Chondrocyte (in vitro differentiated cells): ENCODE results near the gene LUZP2. TPM values are rescaled to one million over a fixed set of nuclear protein-coding genes. Genes with fewer than 3 reads are reported as not detected.

ENCODE experiments used
- DNase-seq: peaks from one replicate; pipeline ENCODE4 v3.0.0; 2021; ENCODE audit warnings: mixed read lengths, low spot score
- H3K27ac Mint-ChIP-seq: one replicate; pipeline ENCODE4 v1.8.0; 2021; ENCODE audit warnings: mild to moderate bottlenecking, moderate library complexity, mixed read lengths; ENCODE audit not compliant: unreplicated experiment
- H3K27me3 Mint-ChIP-seq: 2 replicates; pipeline ENCODE4 v1.8.0; 2021; ENCODE audit warnings: low read depth, mixed read lengths
- H3K36me3 Mint-ChIP-seq: 2 replicates; pipeline ENCODE4 v1.8.0; 2021; ENCODE audit warnings: low read depth, mixed read lengths
- H3K4me1 Mint-ChIP-seq: 2 replicates; pipeline ENCODE4 v1.8.0; 2021; ENCODE audit warnings: low read depth, mild to moderate bottlenecking, mixed read lengths
- H3K4me3 Mint-ChIP-seq: one replicate; pipeline ENCODE4 v1.8.0; 2021; ENCODE audit warnings: mild to moderate bottlenecking, moderate library complexity, mixed read lengths; ENCODE audit not compliant: unreplicated experiment
- H3K9me3 Mint-ChIP-seq: 2 replicates; pipeline ENCODE4 v1.8.0; 2021; ENCODE audit warnings: low read depth, mixed read lengths
- CTCF ChIP-seq: fragments of 200-600 bp; sonication (generic); IDR thresholded peaks from 2 replicates; pipeline ENCODE4 v1.5.0; 2021; ENCODE audit warnings: antibody characterized with exemption, mild to moderate bottlenecking, moderate library complexity
- total RNA-seq: library from RNA; stranded (reverse); gene quantifications from 3 replicates; pipeline ENCODE4 v1.2.1, GENCODE V29; 2021

LUZP2 gene
- total RNA-seq, 1 donor from 2014 or later, result 13.9 TPM

- DNase-seq, result no peak
- Mint-ChIP-seq H3K27ac (no peak overlapping the region), H3K27me3 (no peaks in the 10 kb centered on the region), H3K4me1 (no peaks in the 10 kb centered on the region), H3K4me3 (no peak overlapping the region), H3K9me3 (no peaks in the 10 kb centered on the region), H3K36me3 (no peaks in the 10 kb centered on the region)
- no peak for TF ChIP-seq CTCF
These were observed 234.7 kb downstream of the LUZP2 start for GRCh38 chr11:24731554-24731953.

- Mint-ChIP-seq H3K4me1 (no peaks in the 10 kb centered on the region), H3K9me3 (no peaks in the 10 kb centered on the region), H3K27me3 (no peaks in the 10 kb centered on the region), H3K27ac (no peak overlapping the region), H3K36me3 (no peaks in the 10 kb centered on the region), H3K4me3 (no peak overlapping the region)
- no peak for TF ChIP-seq CTCF
- DNase-seq, result no peak
These were observed 237.9 kb downstream of the LUZP2 start for GRCh38 chr11:24734742-24735237.

GRCh38 chr11:24738972-24739371, 242.1 kb downstream of the LUZP2 start:
- TF ChIP-seq CTCF, result no peak
- Mint-ChIP-seq H3K9me3 (no peaks in the 10 kb centered on the region), H3K27ac (no peak overlapping the region), H3K36me3 (no peaks in the 10 kb centered on the region), H3K27me3 (no peaks in the 10 kb centered on the region), H3K4me1 (no peaks in the 10 kb centered on the region), H3K4me3 (no peak overlapping the region)
- no peak for DNase-seq

GRCh38 chr11:24739637-24740036, 242.8 kb downstream of the LUZP2 start:
- no peaks in the 10 kb centered on the region for H3K27me3 Mint-ChIP-seq
- TF ChIP-seq CTCF, result no peak
- DNase-seq, result no peak
- no peak overlapping the region for H3K4me3 Mint-ChIP-seq
- peaks cover 3% of the 10 kb centered on the region for H3K36me3 Mint-ChIP-seq
- H3K27ac Mint-ChIP-seq, result no peak overlapping the region
- peaks cover under 1% of the 10 kb centered on the region for H3K9me3 Mint-ChIP-seq
- no peaks in the 10 kb centered on the region for H3K4me1 Mint-ChIP-seq

- Mint-ChIP-seq H3K27me3 (peaks cover 4% of the 10 kb centered on the region), H3K27ac (no peak overlapping the region), H3K4me3 (no peak overlapping the region), H3K4me1 (no peaks in the 10 kb centered on the region), H3K9me3 (peaks cover 2% of the 10 kb centered on the region), H3K36me3 (peaks cover 6% of the 10 kb centered on the region)
- DNase-seq, result no peak
- no peak for TF ChIP-seq CTCF
These were observed 250.7 kb downstream of the LUZP2 start for GRCh38 chr11:24747275-24748251.
